ENCODE data around the gene ASMT.

DNA sequence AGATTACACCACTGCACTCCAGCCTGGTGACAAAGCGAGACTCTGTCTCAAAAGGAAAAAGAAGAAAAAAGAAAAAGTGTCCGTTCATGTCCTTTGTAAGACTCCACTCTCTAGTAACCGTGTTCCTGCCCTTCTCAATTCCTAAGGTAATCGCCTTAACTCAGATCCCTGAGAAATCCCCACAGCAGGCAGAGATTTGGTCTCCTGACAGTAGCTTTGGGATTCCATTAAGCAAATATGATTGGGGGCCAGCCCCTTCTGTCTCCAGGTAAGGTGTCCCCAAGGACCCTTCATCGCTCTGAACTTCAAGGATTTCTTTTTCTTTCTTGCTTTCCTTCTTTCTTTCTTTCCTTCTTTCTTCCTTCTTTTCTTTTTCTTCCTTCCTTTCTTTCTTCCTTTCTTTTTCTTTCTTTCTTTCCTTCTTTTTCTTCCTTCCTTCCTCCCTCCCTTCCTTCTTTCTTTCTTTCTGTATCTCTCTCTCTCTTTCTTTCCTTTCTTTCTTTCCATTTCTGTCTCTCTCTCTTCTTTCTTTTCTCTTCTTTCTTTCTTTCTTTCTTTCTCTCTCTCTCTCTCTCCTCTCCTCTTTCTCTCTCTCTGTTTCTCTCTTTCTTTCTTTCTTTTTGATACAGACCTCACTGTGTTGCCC, 2.1 kb upstream of the ASMT start:
- TF ChIP-seq POLR2AphosphoS5 (IDR thresholded peaks at IDR 0.05) (no peak), POLR2A (IDR thresholded peaks at IDR 0.05) (no peak)
- TF ChIP-seq, protein P1, sequence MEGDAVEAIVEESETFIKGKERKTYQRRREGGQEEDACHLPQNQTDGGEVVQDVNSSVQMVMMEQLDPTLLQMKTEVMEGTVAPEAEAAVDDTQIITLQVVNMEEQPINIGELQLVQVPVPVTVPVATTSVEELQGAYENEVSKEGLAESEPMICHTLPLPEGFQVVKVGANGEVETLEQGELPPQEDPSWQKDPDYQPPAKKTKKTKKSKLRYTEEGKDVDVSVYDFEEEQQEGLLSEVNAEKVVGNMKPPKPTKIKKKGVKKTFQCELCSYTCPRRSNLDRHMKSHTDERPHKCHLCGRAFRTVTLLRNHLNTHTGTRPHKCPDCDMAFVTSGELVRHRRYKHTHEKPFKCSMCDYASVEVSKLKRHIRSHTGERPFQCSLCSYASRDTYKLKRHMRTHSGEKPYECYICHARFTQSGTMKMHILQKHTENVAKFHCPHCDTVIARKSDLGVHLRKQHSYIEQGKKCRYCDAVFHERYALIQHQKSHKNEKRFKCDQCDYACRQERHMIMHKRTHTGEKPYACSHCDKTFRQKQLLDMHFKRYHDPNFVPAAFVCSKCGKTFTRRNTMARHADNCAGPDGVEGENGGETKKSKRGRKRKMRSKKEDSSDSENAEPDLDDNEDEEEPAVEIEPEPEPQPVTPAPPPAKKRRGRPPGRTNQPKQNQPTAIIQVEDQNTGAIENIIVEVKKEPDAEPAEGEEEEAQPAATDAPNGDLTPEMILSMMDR (IDR thresholded peaks at IDR 0.05) = no peak
